Measurements from ENCODE around the gene GRHL3. TPM values are rescaled to one million over a fixed set of nuclear protein-coding genes. Genes with fewer than 3 reads are reported as not detected.
A peak's percentile ranks its signal among the peaks of the same experiment; 100 is the strongest.

GRHL3 gene
- total RNA-seq, 1 experiment from 2014 or later: 2.5 TPM

GRCh38 chr1:24388331-24388885, 69.3 kb downstream of the GRHL3 start:
- Mint-ChIP-seq H3K27me3 (ENCODE audit: low read depth) (no peaks in the 10 kb centered on the region; the same call in 1 of the 2 replicates), H3K36me3 (no peaks in the 10 kb centered on the region), H3K27ac (0 out of 2 replicates have a peak overlapping the region, but pooled peaks have one; percentile 47), H3K4me3 (no peak overlapping the region), H3K9me3 (no peaks in the 10 kb centered on the region), H3K4me1 (peaks cover 23% of the 10 kb centered on the region)
- TF ChIP-seq SP1 (CRISPR knock-in tag; conservative IDR thresholded peaks at IDR 0.05): no peak
- TF ChIP-seq NFE2L1 (CRISPR knock-in tag; IDR thresholded peaks at IDR 0.05): no peak
- no peak for TF ChIP-seq ESRRA (CRISPR knock-in tag; IDR thresholded peaks at IDR 0.05; ENCODE audit: borderline replicate concordance)
- TF ChIP-seq, protein P1, sequence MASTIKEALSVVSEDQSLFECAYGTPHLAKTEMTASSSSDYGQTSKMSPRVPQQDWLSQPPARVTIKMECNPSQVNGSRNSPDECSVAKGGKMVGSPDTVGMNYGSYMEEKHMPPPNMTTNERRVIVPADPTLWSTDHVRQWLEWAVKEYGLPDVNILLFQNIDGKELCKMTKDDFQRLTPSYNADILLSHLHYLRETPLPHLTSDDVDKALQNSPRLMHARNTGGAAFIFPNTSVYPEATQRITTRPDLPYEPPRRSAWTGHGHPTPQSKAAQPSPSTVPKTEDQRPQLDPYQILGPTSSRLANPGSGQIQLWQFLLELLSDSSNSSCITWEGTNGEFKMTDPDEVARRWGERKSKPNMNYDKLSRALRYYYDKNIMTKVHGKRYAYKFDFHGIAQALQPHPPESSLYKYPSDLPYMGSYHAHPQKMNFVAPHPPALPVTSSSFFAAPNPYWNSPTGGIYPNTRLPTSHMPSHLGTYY (CRISPR knock-in tag; IDR thresholded peaks at IDR 0.05): no peak
- TF ChIP-seq FOXK1 (CRISPR knock-in tag; IDR thresholded peaks at IDR 0.05): no peak
- TF ChIP-seq ZNF121 (CRISPR knock-in tag; IDR thresholded peaks at IDR 0.05): no peak
- TF ChIP-seq ZNF219 (CRISPR knock-in tag; IDR thresholded peaks at IDR 0.05; ENCODE audit: borderline replicate concordance): no peak
- TF ChIP-seq MAX (CRISPR knock-in tag; IDR thresholded peaks at IDR 0.05): no peak
- TF ChIP-seq JAZF1 (CRISPR knock-in tag; IDR thresholded peaks at IDR 0.05): no peak
- TF ChIP-seq, protein P2, sequence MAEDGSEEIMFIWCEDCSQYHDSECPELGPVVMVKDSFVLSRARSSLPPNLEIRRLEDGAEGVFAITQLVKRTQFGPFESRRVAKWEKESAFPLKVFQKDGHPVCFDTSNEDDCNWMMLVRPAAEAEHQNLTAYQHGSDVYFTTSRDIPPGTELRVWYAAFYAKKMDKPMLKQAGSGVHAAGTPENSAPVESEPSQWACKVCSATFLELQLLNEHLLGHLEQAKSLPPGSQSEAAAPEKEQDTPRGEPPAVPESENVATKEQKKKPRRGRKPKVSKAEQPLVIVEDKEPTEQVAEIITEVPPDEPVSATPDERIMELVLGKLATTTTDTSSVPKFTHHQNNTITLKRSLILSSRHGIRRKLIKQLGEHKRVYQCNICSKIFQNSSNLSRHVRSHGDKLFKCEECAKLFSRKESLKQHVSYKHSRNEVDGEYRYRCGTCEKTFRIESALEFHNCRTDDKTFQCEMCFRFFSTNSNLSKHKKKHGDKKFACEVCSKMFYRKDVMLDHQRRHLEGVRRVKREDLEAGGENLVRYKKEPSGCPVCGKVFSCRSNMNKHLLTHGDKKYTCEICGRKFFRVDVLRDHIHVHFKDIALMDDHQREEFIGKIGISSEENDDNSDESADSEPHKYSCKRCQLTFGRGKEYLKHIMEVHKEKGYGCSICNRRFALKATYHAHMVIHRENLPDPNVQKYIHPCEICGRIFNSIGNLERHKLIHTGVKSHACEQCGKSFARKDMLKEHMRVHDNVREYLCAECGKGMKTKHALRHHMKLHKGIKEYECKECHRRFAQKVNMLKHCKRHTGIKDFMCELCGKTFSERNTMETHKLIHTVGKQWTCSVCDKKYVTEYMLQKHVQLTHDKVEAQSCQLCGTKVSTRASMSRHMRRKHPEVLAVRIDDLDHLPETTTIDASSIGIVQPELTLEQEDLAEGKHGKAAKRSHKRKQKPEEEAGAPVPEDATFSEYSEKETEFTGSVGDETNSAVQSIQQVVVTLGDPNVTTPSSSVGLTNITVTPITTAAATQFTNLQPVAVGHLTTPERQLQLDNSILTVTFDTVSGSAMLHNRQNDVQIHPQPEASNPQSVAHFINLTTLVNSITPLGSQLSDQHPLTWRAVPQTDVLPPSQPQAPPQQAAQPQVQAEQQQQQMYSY (CRISPR knock-in tag; IDR thresholded peaks at IDR 0.05): no peak
- TF ChIP-seq STAT6 (CRISPR knock-in tag; conservative IDR thresholded peaks at IDR 0.05; ENCODE audit: low read depth): no peak
- TF ChIP-seq ZNF416 (CRISPR knock-in tag; IDR thresholded peaks at IDR 0.05): no peak
- TF ChIP-seq, protein P3, sequence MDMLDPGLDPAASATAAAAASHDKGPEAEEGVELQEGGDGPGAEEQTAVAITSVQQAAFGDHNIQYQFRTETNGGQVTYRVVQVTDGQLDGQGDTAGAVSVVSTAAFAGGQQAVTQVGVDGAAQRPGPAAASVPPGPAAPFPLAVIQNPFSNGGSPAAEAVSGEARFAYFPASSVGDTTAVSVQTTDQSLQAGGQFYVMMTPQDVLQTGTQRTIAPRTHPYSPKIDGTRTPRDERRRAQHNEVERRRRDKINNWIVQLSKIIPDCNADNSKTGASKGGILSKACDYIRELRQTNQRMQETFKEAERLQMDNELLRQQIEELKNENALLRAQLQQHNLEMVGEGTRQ (CRISPR knock-in tag; IDR thresholded peaks at IDR 0.05): no peak
- no peak for TF ChIP-seq CDX4 (CRISPR knock-in tag; IDR thresholded peaks at IDR 0.05; ENCODE audit: borderline replicate concordance)
- no peak for TF ChIP-seq ZNF232 (CRISPR knock-in tag; IDR thresholded peaks at IDR 0.05)
- no peak for TF ChIP-seq NFATC4 (CRISPR knock-in tag; IDR thresholded peaks at IDR 0.05)
- TF ChIP-seq AR (CRISPR knock-in tag; IDR thresholded peaks at IDR 0.05): no peak
- no peak for TF ChIP-seq JUN (CRISPR knock-in tag; IDR thresholded peaks at IDR 0.05)
- TF ChIP-seq SMAD3 (CRISPR knock-in tag; IDR thresholded peaks at IDR 0.05; ENCODE audit: borderline replicate concordance): no peak
- TF ChIP-seq GTF2I (CRISPR knock-in tag; conservative IDR thresholded peaks at IDR 0.05): no peak
- POLR2A ChIA-PET: no interaction called here
- ATAC-seq (no peak), DNase-seq (ENCODE audit: low spot score) (no peak)
- CTCF ChIA-PET: interaction anchor here (0.5 to 5.9 kb wide), 4 partner anchors 69 to 192 kb away, joined by 3 to 45 read pairs (median 3); partner anchors contain the start of gene GRHL3
